GM15510 (cell line): ENCODE measurements around the gene SMARCD1.

Experiments
- POLR2A ChIP-seq: IDR thresholded peaks from 3 replicates; pipeline ENCODE4 v1.6.1; 2011; ENCODE audit warnings: borderline replicate concordance; ENCODE audit not compliant: insufficient read length; ENCODE audit errors: extremely low read depth

The SMARCD1 gene

GRCh38 chr12:50112456-50113218 lies 27.5 kb downstream of the SMARCD1 start:
- no peak for TF ChIP-seq POLR2A

- no peak for TF ChIP-seq POLR2A
These were observed 32.0 kb downstream of the SMARCD1 start for GRCh38 chr12:50117057-50117622.

- no peak for TF ChIP-seq POLR2A
These were observed 34.2 kb downstream of the SMARCD1 start for GRCh38 chr12:50119387-50119786.

- no peak for TF ChIP-seq POLR2A
These were observed 35.4 kb downstream of the SMARCD1 start for GRCh38 chr12:50120521-50120920.

GRCh38 chr12:50120953-50121352 lies 35.8 kb downstream of the SMARCD1 start:
- TF ChIP-seq POLR2A: no peak

- no peak for TF ChIP-seq POLR2A
These were observed 36.5 kb downstream of the SMARCD1 start for GRCh38 chr12:50121641-50122040.

GRCh38 chr12:50123203-50123602 lies 38.1 kb downstream of the SMARCD1 start:
- no peak for TF ChIP-seq POLR2A

GRCh38 chr12:50127546-50127945 lies 42.4 kb downstream of the SMARCD1 start:
- no peak for TF ChIP-seq POLR2A

- no peak for TF ChIP-seq POLR2A
These were observed 44.1 kb downstream of the SMARCD1 start for GRCh38 chr12:50129290-50129689.

GRCh38 chr12:50132505-50133135 lies 47.5 kb downstream of the SMARCD1 start:
- TF ChIP-seq POLR2A: no peak

GRCh38 chr12:50142993-50143392 lies 57.9 kb downstream of the SMARCD1 start:
- no peak for TF ChIP-seq POLR2A

- no peak for TF ChIP-seq POLR2A
These were observed 60.3 kb downstream of the SMARCD1 start for GRCh38 chr12:50145439-50145838.

GRCh38 chr12:50147281-50147680 lies 62.1 kb downstream of the SMARCD1 start:
- TF ChIP-seq POLR2A: no peak

- TF ChIP-seq POLR2A: no peak
These were observed 64.2 kb downstream of the SMARCD1 start for GRCh38 chr12:50149311-50149710.
